ENCODE measurements around the gene TCF25.

TCF25 gene

GRCh38 chr16:89905511-89906139 is 32.2 kb downstream of the TCF25 start:
- H3K4me3 ChIP-seq (ENCODE audit: low read length, poor library complexity, severe bottlenecking) = no peak overlapping the region
- no peak overlapping the region for H2AFZ ChIP-seq (ENCODE audit: low read length)
- H3K79me2 ChIP-seq (ENCODE audit: insufficient read depth, low read length) = no peaks in the 10 kb centered on the region
- no peaks in the 10 kb centered on the region for H3K4me1 ChIP-seq (ENCODE audit: insufficient read depth, low read length, poor library complexity, severe bottlenecking)
- H3F3A ChIP-seq (ENCODE audit: low read depth) = no peaks in the 10 kb centered on the region
- no peaks in the 10 kb centered on the region for H3K9me3 ChIP-seq (ENCODE audit: insufficient read depth, low read depth, low read length)
- no peak overlapping the region for H3K4me2 ChIP-seq (ENCODE audit: low read depth, low read length, poor library complexity, severe bottlenecking)
- H4K20me1 ChIP-seq (ENCODE audit: insufficient read depth, low read length, poor library complexity, severe bottlenecking) = no peaks in the 10 kb centered on the region
- H3K36me3 ChIP-seq (ENCODE audit: insufficient read depth, low read length) = no peaks in the 10 kb centered on the region; the same call in 1 of the 2 replicates
- H3K27me3 ChIP-seq (ENCODE audit: insufficient read depth, low read length, poor library complexity, severe bottlenecking) = no peaks in the 10 kb centered on the region
- no peak for TF ChIP-seq CTCF (conservative IDR thresholded peaks at IDR 0.05; ENCODE audit: low read length)
- no peak for TF ChIP-seq EZH2phosphoT487 (IDR thresholded peaks at IDR 0.05; ENCODE audit: borderline replicate concordance)
- H3K9ac ChIP-seq (ENCODE audit: low read depth, low read length, poor library complexity, severe bottlenecking) = no peak overlapping the region
- no peaks in the 10 kb centered on the region for H3K9me2 ChIP-seq (replicated peaks; ENCODE audit: low read depth, low read length)

- Histone ChIP-seq H3K4me2 (ENCODE audit: low read depth, low read length, poor library complexity, severe bottlenecking) (no peak overlapping the region), H3F3A (ENCODE audit: low read depth) (no peaks in the 10 kb centered on the region), H3K79me2 (ENCODE audit: insufficient read depth, low read length) (no peaks in the 10 kb centered on the region), H4K20me1 (ENCODE audit: insufficient read depth, low read length, poor library complexity, severe bottlenecking) (no peaks in the 10 kb centered on the region), H3K36me3 (ENCODE audit: insufficient read depth, low read length) (no peaks in the 10 kb centered on the region), H2AFZ (ENCODE audit: low read length) (no peak overlapping the region), H3K4me3 (ENCODE audit: low read length, poor library complexity, severe bottlenecking) (no peak overlapping the region), H3K9me2 (replicated peaks; ENCODE audit: low read depth, low read length) (no peaks in the 10 kb centered on the region), H3K4me1 (ENCODE audit: insufficient read depth, low read length, poor library complexity, severe bottlenecking) (no peaks in the 10 kb centered on the region), H3K9me3 (ENCODE audit: insufficient read depth, low read depth, low read length) (no peaks in the 10 kb centered on the region), H3K27me3 (ENCODE audit: insufficient read depth, low read length, poor library complexity, severe bottlenecking) (no peaks in the 10 kb centered on the region), H3K9ac (ENCODE audit: low read depth, low read length, poor library complexity, severe bottlenecking) (no peak overlapping the region)
- no peak for TF ChIP-seq EZH2phosphoT487 (IDR thresholded peaks at IDR 0.05; ENCODE audit: borderline replicate concordance)
- no peak for TF ChIP-seq CTCF (conservative IDR thresholded peaks at IDR 0.05; ENCODE audit: low read length)
These were observed 33.0 kb downstream of the TCF25 start for GRCh38 chr16:89906140-89907025.

GRCh38 chr16:89907055-89907814 is 33.8 kb downstream of the TCF25 start:
- Histone ChIP-seq H3K36me3 (ENCODE audit: insufficient read depth, low read length) (no peaks in the 10 kb centered on the region), H3K27me3 (ENCODE audit: insufficient read depth, low read length, poor library complexity, severe bottlenecking) (no peaks in the 10 kb centered on the region), H4K20me1 (ENCODE audit: insufficient read depth, low read length, poor library complexity, severe bottlenecking) (no peaks in the 10 kb centered on the region), H3K9ac (ENCODE audit: low read depth, low read length, poor library complexity, severe bottlenecking) (no peak overlapping the region), H2AFZ (ENCODE audit: low read length) (no peak overlapping the region), H3F3A (ENCODE audit: low read depth) (no peaks in the 10 kb centered on the region), H3K4me2 (ENCODE audit: low read depth, low read length, poor library complexity, severe bottlenecking) (no peak overlapping the region), H3K4me3 (ENCODE audit: low read length, poor library complexity, severe bottlenecking) (no peak overlapping the region), H3K9me3 (ENCODE audit: insufficient read depth, low read depth, low read length) (no peaks in the 10 kb centered on the region), H3K79me2 (ENCODE audit: insufficient read depth, low read length) (no peaks in the 10 kb centered on the region), H3K9me2 (replicated peaks; ENCODE audit: low read depth, low read length) (no peaks in the 10 kb centered on the region), H3K4me1 (ENCODE audit: insufficient read depth, low read length, poor library complexity, severe bottlenecking) (no peaks in the 10 kb centered on the region)
- no peak for TF ChIP-seq CTCF (conservative IDR thresholded peaks at IDR 0.05; ENCODE audit: low read length)
